A549 (cell line): Measurements from ENCODE around the gene SLC22A9. TPM values are rescaled to one million over a fixed set of nuclear protein-coding genes. Genes with fewer than 3 reads are reported as not detected.

Source experiments
- ATAC-seq, 2 experiments: fragments of 200-7000 bp in 1 of 2; fragments of >200 bp in 1 of 2; cut with Nextera tagmentation in 1 of 2; cut with Tn5 transposase in 1 of 2; 3 replicates each; pipeline versions ENCODE4 v1.8.0 to v1.9.1; 2018 to 2020; ENCODE audit warnings: mild to moderate bottlenecking in 1 of 2, moderate library complexity in 1 of 2
- CTCF ChIA-PET: fragments of 300-600 bp; sonication (Branson Sonifier 250); formaldehyde crosslinking; extraction: SDS; loops from one replicate; lab custom pipeline; 2021; ENCODE audit warnings: antibody characterized with exemption, inconsistent platforms; lab: Yijun Ruan, JAX
- POLR2A ChIA-PET: fragments of 350-600 bp; formaldehyde crosslinking; extraction: SDS; loops from one replicate; lab custom pipeline; 2021; ENCODE audit warnings: antibody characterized with exemption, inconsistent platforms; lab: Yijun Ruan, JAX
- DNase-seq, 2 experiments: peaks; one replicate each; pipeline versions ENCODE4 v3.0.0 to v3.0.0-alpha.2; 2011 to 2016; ENCODE audit warnings: low read depth in 1 of 2, low spot score in 1 of 2
- FAIRE-seq: peaks from 2 replicates; lab custom pipeline; 2011; peaks lifted over from hg19 to GRCh38; lab: Jason Lieb, UNC
- H3K27ac ChIP-seq, 2 experiments: fragments of >200 bp; sonication (Bioruptor Twin); formaldehyde crosslinking; 3 replicates each; pipeline ENCODE4 v1.5.1; 2016 to 2017
- H3K4me1 ChIP-seq: fragments of >200 bp; sonication (Bioruptor Twin); formaldehyde crosslinking; 3 replicates; pipeline ENCODE4 v1.6.1; 2016
- H3K4me2 ChIP-seq: fragments of >200 bp; sonication (Bioruptor Twin); formaldehyde crosslinking; 3 replicates; pipeline ENCODE4 v1.6.1; 2016
- H3K4me3 ChIP-seq: fragments of >200 bp; sonication (Bioruptor Twin); formaldehyde crosslinking; 3 replicates; pipeline ENCODE4 v1.5.1; 2016
- H3K9me3 ChIP-seq: fragments of >200 bp; sonication (Bioruptor Twin); formaldehyde crosslinking; 3 replicates; pipeline ENCODE4 v1.6.1; 2016
- BHLHE40 ChIP-seq: IDR thresholded peaks from 2 replicates; pipeline ENCODE4 v1.6.1; 2012; ENCODE audit warnings: low read depth, low read length, inconsistent platforms
- CBX8 ChIP-seq: fragments of 200-600 bp; sonication (generic); IDR thresholded peaks from 2 replicates; pipeline ENCODE4 v1.6.1; 2016
- CHD2 ChIP-seq: fragments of 150-350 bp; IDR thresholded peaks from 2 replicates; pipeline ENCODE4 v1.6.1; 2014; ENCODE audit warnings: low read length; ENCODE audit not compliant: partially characterized antibody
- CHD4 ChIP-seq: fragments of 200-600 bp; sonication (generic); IDR thresholded peaks from 2 replicates; pipeline ENCODE4 v1.6.1; 2016; ENCODE audit warnings: antibody characterized with exemption, mild to moderate bottlenecking, borderline replicate concordance
- EHF ChIP-seq: fragments of 250-450 bp; sonication (Bioruptor Pico); IDR thresholded peaks from 2 replicates; pipeline ENCODE4 v1.5.0; 2020; ENCODE audit warnings: mild to moderate bottlenecking
- EP300 ChIP-seq, 2 experiments: fragments of >200 bp; sonication (Bioruptor Twin); formaldehyde crosslinking; IDR thresholded peaks; 2 replicates in 1 of 2; 3 replicates in 1 of 2; pipeline ENCODE4 v1.6.1; 2016 to 2017
- ESRRA ChIP-seq: fragments of 150-350 bp; IDR thresholded peaks from 2 replicates; pipeline ENCODE4 v1.6.1; 2014; ENCODE audit warnings: mild to moderate bottlenecking, low read length, borderline replicate concordance
- FOXS1 ChIP-seq: fragments of 250-450 bp; sonication (Bioruptor Pico); IDR thresholded peaks from 2 replicates; pipeline ENCODE4 v1.5.0; 2020; ENCODE audit warnings: mild to moderate bottlenecking, moderate library complexity
- GATA3 ChIP-seq: IDR thresholded peaks from 2 replicates; pipeline ENCODE4 v1.6.1; 2012; ENCODE audit warnings: borderline replicate concordance
- JUN ChIP-seq, 2 experiments: fragments of >200 bp; sonication (Bioruptor Twin); formaldehyde crosslinking; IDR thresholded peaks; 2 replicates in 1 of 2; 3 replicates in 1 of 2; pipeline ENCODE4 v1.6.1; 2016 to 2017
- KDM5A ChIP-seq: fragments of 200-600 bp; sonication (generic); IDR thresholded peaks from 2 replicates; pipeline ENCODE4 v1.6.1; 2016; ENCODE audit warnings: antibody characterized with exemption, mild to moderate bottlenecking
- MAFK ChIP-seq: fragments of 450-650 bp; IDR thresholded peaks from 2 replicates; pipeline ENCODE4 v1.6.1; 2014; ENCODE audit not compliant: partially characterized antibody
- MAZ ChIP-seq: fragments of 150-350 bp; IDR thresholded peaks from 2 replicates; pipeline ENCODE4 v1.6.1; 2014; ENCODE audit warnings: antibody characterized with exemption, low read depth, low read length, borderline replicate concordance
- MYC ChIP-seq: IDR thresholded peaks from 2 replicates; pipeline ENCODE4 v1.6.1; 2012; ENCODE audit warnings: mild to moderate bottlenecking, inconsistent platforms, low read length, improper control_type of control experiment, borderline replicate concordance
- NPAS2 ChIP-seq: fragments of 250-450 bp; sonication (Bioruptor Pico); IDR thresholded peaks from 2 replicates; pipeline ENCODE4 v1.8.0; 2022; ENCODE audit warnings: mild to moderate bottlenecking, moderate library complexity, borderline replicate concordance
- POLR2A ChIP-seq: IDR thresholded peaks from 2 replicates; pipeline ENCODE4 v1.6.1; 2012; ENCODE audit warnings: mild to moderate bottlenecking, low read length
- RAD21 ChIP-seq, 2 experiments: fragments of >200 bp in 1 of 2; sonication (Bioruptor Twin) in 1 of 2; formaldehyde crosslinking in 1 of 2; IDR thresholded peaks in 1 of 2; conservative IDR thresholded peaks in 1 of 2; 2 replicates in 1 of 2; 3 replicates in 1 of 2; pipeline ENCODE4 v1.6.1; 2012 to 2018; ENCODE audit warnings: inconsistent platforms in 1 of 2
- SREBF2 ChIP-seq: fragments of 450-650 bp; IDR thresholded peaks from 2 replicates; pipeline ENCODE4 v1.6.1; 2014; ENCODE audit warnings: mild to moderate bottlenecking, moderate library complexity
- ZFP36 ChIP-seq: fragments of 450-650 bp; IDR thresholded peaks from 2 replicates; pipeline ENCODE4 v1.6.1; 2014; ENCODE audit warnings: borderline replicate concordance; ENCODE audit not compliant: partially characterized antibody
- ZNF302 ChIP-seq: fragments of 250-450 bp; sonication (Bioruptor Pico); IDR thresholded peaks from 2 replicates; pipeline ENCODE4 v1.9.0; 2021; ENCODE audit warnings: inconsistent platforms, mild to moderate bottlenecking, moderate library complexity
- WGBS: methylation state at CpG from one replicate; pipeline ENCODE4 v1.1.6; 2017; ENCODE audit errors: missing lambda C conversion rate; 5-methylcytosine and 5-hydroxymethylcytosine counted together
- polyA plus RNA-seq, 4 experiments: library from polyadenylated mRNA; depleted of rRNA in 3 of 4; stranded (reverse); fragments of >200 nt; fragmentation: RNase III in 1 of 4; extraction: RNeasy Plus Mini Kit Qiagen cat#74134 plus additional on column Dnase treatment in 1 of 4; gene quantifications; 2 replicates in 3 of 4; 3 replicates in 1 of 4; pipeline ENCODE4 v1.2.3, GENCODE V29; 2011 to 2017
- TF ChIP-seq, protein P1 (sequence below): fragments of >200 bp; sonication (Bioruptor Twin); formaldehyde crosslinking; IDR thresholded peaks from 3 replicates; pipeline ENCODE4 v1.6.1; 2016
- TF ChIP-seq, protein P2 (sequence below): fragments of 250-450 bp; sonication (Bioruptor Pico); IDR thresholded peaks from 2 replicates; pipeline ENCODE4 v1.5.0; 2021; ENCODE audit warnings: mild to moderate bottlenecking, moderate library complexity, borderline replicate concordance
- TF ChIP-seq, protein P3 (sequence below): IDR thresholded peaks from 2 replicates; pipeline ENCODE4 v1.6.1; 2012
- TF ChIP-seq, protein P4 (sequence below): fragments of 200-600 bp; sonication (generic); IDR thresholded peaks from 2 replicates; pipeline ENCODE4 v1.6.1; 2016; ENCODE audit warnings: antibody characterized with exemption, mild to moderate bottlenecking, moderate library complexity
- TF ChIP-seq, protein P5 (sequence below): fragments of >200 bp; sonication (Bioruptor Twin); formaldehyde crosslinking; IDR thresholded peaks from 3 replicates; pipeline ENCODE4 v1.5.1; 2016

SLC22A9 gene
- polyA plus RNA-seq, 2 of the 4 experiments (the other 2 are of a cell fraction): not detected

DNA sequence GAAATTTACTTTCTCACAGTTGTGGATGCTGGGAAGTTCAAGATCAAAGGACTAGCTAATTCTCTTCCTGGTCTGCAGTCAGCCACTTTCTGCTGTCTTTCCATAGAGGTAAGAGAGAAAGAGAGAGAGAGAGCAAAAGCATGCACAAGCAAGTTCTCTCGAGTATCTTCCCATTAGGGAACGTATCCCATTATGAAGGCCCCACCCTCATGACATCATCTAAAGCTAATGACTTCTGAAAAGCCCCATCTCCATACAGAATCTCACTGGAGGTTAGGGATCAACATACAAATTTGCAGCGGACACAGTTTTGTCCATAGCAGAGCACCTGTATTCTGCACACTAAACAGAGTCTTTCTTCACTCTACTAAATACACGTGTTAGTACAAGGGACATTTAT lies 17.4 kb upstream of the SLC22A9 start:
- DNase-seq (no peak), ATAC-seq (no peak), FAIRE-seq (no peak)
- ChIA-PET CTCF (no interaction called here), POLR2A (no interaction called here)
- Histone ChIP-seq H3K9me3 (no peaks in the 10 kb centered on the region), H3K4me3 (no peak overlapping the region), H3K27ac (no peak overlapping the region), H3K4me2 (no peak overlapping the region), H3K4me1 (no peaks in the 10 kb centered on the region)
- no peak for TF ChIP-seq FOXS1
- TF ChIP-seq CBX8: no peak
- TF ChIP-seq, protein P1, sequence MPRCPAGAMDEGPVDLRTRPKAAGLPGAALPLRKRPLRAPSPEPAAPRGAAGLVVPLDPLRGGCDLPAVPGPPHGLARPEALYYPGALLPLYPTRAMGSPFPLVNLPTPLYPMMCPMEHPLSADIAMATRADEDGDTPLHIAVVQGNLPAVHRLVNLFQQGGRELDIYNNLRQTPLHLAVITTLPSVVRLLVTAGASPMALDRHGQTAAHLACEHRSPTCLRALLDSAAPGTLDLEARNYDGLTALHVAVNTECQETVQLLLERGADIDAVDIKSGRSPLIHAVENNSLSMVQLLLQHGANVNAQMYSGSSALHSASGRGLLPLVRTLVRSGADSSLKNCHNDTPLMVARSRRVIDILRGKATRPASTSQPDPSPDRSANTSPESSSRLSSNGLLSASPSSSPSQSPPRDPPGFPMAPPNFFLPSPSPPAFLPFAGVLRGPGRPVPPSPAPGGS: no peak
- TF ChIP-seq NPAS2 (CRISPR knock-in tag): no peak
- TF ChIP-seq CHD2: no peak
- no peak for TF ChIP-seq ZNF302
- TF ChIP-seq, protein P2, sequence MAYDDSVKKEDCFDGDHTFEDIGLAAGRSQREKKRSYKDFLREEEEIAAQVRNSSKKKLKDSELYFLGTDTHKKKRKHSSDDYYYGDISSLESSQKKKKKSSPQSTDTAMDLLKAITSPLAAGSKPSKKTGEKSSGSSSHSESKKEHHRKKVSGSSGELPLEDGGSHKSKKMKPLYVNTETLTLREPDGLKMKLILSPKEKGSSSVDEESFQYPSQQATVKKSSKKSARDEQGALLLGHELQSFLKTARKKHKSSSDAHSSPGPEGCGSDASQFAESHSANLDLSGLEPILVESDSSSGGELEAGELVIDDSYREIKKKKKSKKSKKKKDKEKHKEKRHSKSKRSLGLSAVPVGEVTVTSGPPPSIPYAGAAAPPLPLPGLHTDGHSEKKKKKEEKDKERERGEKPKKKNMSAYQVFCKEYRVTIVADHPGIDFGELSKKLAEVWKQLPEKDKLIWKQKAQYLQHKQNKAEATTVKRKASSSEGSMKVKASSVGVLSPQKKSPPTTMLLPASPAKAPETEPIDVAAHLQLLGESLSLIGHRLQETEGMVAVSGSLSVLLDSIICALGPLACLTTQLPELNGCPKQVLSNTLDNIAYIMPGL (CRISPR knock-in tag): no peak
- TF ChIP-seq, protein P3, sequence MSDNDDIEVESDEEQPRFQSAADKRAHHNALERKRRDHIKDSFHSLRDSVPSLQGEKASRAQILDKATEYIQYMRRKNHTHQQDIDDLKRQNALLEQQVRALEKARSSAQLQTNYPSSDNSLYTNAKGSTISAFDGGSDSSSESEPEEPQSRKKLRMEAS: no peak
- TF ChIP-seq BHLHE40: no peak
- TF ChIP-seq MYC: no peak
- TF ChIP-seq, protein P4, sequence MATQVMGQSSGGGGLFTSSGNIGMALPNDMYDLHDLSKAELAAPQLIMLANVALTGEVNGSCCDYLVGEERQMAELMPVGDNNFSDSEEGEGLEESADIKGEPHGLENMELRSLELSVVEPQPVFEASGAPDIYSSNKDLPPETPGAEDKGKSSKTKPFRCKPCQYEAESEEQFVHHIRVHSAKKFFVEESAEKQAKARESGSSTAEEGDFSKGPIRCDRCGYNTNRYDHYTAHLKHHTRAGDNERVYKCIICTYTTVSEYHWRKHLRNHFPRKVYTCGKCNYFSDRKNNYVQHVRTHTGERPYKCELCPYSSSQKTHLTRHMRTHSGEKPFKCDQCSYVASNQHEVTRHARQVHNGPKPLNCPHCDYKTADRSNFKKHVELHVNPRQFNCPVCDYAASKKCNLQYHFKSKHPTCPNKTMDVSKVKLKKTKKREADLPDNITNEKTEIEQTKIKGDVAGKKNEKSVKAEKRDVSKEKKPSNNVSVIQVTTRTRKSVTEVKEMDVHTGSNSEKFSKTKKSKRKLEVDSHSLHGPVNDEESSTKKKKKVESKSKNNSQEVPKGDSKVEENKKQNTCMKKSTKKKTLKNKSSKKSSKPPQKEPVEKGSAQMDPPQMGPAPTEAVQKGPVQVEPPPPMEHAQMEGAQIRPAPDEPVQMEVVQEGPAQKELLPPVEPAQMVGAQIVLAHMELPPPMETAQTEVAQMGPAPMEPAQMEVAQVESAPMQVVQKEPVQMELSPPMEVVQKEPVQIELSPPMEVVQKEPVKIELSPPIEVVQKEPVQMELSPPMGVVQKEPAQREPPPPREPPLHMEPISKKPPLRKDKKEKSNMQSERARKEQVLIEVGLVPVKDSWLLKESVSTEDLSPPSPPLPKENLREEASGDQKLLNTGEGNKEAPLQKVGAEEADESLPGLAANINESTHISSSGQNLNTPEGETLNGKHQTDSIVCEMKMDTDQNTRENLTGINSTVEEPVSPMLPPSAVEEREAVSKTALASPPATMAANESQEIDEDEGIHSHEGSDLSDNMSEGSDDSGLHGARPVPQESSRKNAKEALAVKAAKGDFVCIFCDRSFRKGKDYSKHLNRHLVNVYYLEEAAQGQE: no peak
- TF ChIP-seq EHF (CRISPR knock-in tag): no peak
- 26% methylated on average over 4 of the region's 4 CpGs for WGBS

DNA sequence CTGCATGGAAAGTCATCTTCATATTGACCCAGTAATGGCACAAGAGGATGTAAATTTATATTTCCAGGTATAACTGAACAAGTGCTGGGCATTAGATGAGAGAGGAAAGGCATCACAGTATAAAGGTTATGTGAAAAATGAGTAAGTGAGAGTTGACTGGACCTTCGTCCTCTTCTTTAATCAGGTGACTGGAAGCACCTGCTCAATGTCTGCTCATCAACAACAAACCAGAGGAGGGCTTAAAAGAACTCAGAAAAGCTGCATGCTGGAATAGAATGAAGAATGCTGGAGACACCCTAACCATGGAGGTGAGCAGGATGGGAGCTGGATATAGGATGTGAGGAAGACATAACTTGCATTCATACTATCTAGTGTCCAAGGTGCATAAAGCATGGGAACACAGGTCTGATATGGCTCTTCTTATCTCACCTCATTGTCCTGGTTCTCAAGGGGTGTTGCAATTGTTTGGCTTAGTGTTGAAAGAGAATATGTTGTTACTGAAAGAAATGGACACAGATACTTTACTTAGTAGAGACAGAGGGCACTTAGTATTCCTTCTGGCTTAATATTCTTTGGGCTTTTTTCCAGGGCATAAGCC lies 7.3 kb upstream of the SLC22A9 start:
- H3K9me3 ChIP-seq: no peaks in the 10 kb centered on the region
- DNase-seq (no peak), FAIRE-seq (no peak), ATAC-seq (no peak)
- H3K27ac ChIP-seq: no peak overlapping the region
- no peak overlapping the region for H3K4me3 ChIP-seq
- POLR2A ChIA-PET: no interaction called here
- WGBS: 0% methylated on average over 1 of the region's 1 CpG
- no peaks in the 10 kb centered on the region for H3K4me1 ChIP-seq
- CTCF ChIA-PET: no interaction called here
- no peak for TF ChIP-seq RAD21 (conservative IDR thresholded peaks at IDR 0.05 in 1 of 2, IDR thresholded peaks at IDR 0.05 in 1 of 2)
- TF ChIP-seq, protein P5, sequence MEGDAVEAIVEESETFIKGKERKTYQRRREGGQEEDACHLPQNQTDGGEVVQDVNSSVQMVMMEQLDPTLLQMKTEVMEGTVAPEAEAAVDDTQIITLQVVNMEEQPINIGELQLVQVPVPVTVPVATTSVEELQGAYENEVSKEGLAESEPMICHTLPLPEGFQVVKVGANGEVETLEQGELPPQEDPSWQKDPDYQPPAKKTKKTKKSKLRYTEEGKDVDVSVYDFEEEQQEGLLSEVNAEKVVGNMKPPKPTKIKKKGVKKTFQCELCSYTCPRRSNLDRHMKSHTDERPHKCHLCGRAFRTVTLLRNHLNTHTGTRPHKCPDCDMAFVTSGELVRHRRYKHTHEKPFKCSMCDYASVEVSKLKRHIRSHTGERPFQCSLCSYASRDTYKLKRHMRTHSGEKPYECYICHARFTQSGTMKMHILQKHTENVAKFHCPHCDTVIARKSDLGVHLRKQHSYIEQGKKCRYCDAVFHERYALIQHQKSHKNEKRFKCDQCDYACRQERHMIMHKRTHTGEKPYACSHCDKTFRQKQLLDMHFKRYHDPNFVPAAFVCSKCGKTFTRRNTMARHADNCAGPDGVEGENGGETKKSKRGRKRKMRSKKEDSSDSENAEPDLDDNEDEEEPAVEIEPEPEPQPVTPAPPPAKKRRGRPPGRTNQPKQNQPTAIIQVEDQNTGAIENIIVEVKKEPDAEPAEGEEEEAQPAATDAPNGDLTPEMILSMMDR: no peak
- no peak for TF ChIP-seq EP300 (IDR thresholded peaks at IDR 0.05)
- TF ChIP-seq KDM5A: no peak
- TF ChIP-seq, protein P3: no peak
- TF ChIP-seq MAFK: no peak
- no peak for TF ChIP-seq GATA3
- no peak for TF ChIP-seq JUN (IDR thresholded peaks at IDR 0.05)
- TF ChIP-seq ESRRA: no peak
- TF ChIP-seq EHF (CRISPR knock-in tag): no peak
- TF ChIP-seq CHD4: no peak
- no peak for TF ChIP-seq POLR2A
- TF ChIP-seq MAZ: no peak
- no peak for TF ChIP-seq SREBF2
- TF ChIP-seq CBX8: no peak
- no peak for TF ChIP-seq ZFP36
- H3K4me2 ChIP-seq: no peak overlapping the region
